ENCODE measurements around the gene RIN2. TPM values are rescaled to one million over a fixed set of nuclear protein-coding genes. Genes with fewer than 3 reads are reported as not detected.

RIN2 gene
- total and polyA plus RNA-seq, 2 of the 13 experiments (the other 11 are each of a cell fraction or from before 2014, with no cell fraction given): 2.5 to 5.1 TPM

GRCh38 chr20:19709635-19710335, 48.3 kb upstream of the RIN2 start:
- in situ Hi-C loops (cut with HindIII; ENCODE audit: extremely low pct_ligation_motif_present, low pct_unique_long_range_greater_than_20kb) (no loop called here), intact Hi-C loops (cut with micrococcal nuclease; ENCODE audit: unreplicated experiment) (no loop called here)
- Histone ChIP-seq H3K36me3 (replicated peaks in 1 of 2; ENCODE audit: control insufficient read depth in 1 of 2, insufficient read depth in 2 of 2, low read length in 2 of 2) (no peaks in the 10 kb centered on the region), H3K4me2 (ENCODE audit: low read depth, low read length) (no peak overlapping the region), H3K27me3 (ENCODE audit: control insufficient read depth in 1 of 2, insufficient read depth in 2 of 2, low read length in 2 of 2) (no peaks in the 10 kb centered on the region), H3K9ac (ENCODE audit: insufficient read depth, low read depth, low read length) (no peak overlapping the region), H3K9me3 (ENCODE audit: low read length) (no peaks in the 10 kb centered on the region), H3K4me1 (ENCODE audit: insufficient read depth, low read length) (peaks cover 15% of the 10 kb centered on the region), H4K20me1 (ENCODE audit: insufficient read depth, low read length) (no peaks in the 10 kb centered on the region), H3K4me3 (replicated peaks in 1 of 3; ENCODE audit: insufficient read depth in 1 of 3, low read depth in 2 of 3, low read length in 3 of 3) (no peak overlapping the region), H3K27ac (ENCODE audit: extremely low read length, insufficient read depth, low read length) (no peak overlapping the region), H3K79me2 (ENCODE audit: insufficient read depth, low read length) (no peaks in the 10 kb centered on the region), H2AFZ (ENCODE audit: low read length) (no peak overlapping the region)
- ATAC-seq (no peak), DNase-seq (ENCODE audit: low spot score) (no peak), FAIRE-seq (no peak)
- WGBS (ENCODE audit: low lambda C conversion rate): 28% methylated on average over 1 of the region's 1 CpG
- POLR2A ChIA-PET: no interaction called here
- no peak for TF ChIP-seq XBP1 (CRISPR knock-in tag; IDR thresholded peaks at IDR 0.05)
- TF ChIP-seq ZNF629 (CRISPR knock-in tag; conservative IDR thresholded peaks at IDR 0.05): peak; percentile 72; the same call in 1 of the 2 replicates
- TF ChIP-seq ETV6 (CRISPR knock-in tag; conservative IDR thresholded peaks at IDR 0.05): no peak
- CTCF ChIA-PET (ENCODE audit: low intra/inter-chr PET ratio, low total read pairs): no interaction called here
- BruUV-seq (replicated peaks): no TSS peak

GRCh38 chr20:19710336-19711120, 47.5 kb upstream of the RIN2 start:
- no peaks in the 10 kb centered on the region for H3K9me3 ChIP-seq (ENCODE audit: low read length)
- H3K27ac ChIP-seq (ENCODE audit: extremely low read length, insufficient read depth, low read length): no peak overlapping the region
- in situ Hi-C loops (cut with HindIII; ENCODE audit: extremely low pct_ligation_motif_present, low pct_unique_long_range_greater_than_20kb) (no loop called here), intact Hi-C loops (cut with micrococcal nuclease; ENCODE audit: unreplicated experiment) (no loop called here)
- no TSS peak for BruUV-seq (replicated peaks)
- no peak overlapping the region for H3K9ac ChIP-seq (ENCODE audit: insufficient read depth, low read depth, low read length)
- WGBS (ENCODE audit: low lambda C conversion rate): 39% methylated on average over 5 of the region's 5 CpGs
- ChIA-PET CTCF (ENCODE audit: low intra/inter-chr PET ratio, low total read pairs) (no interaction called here), POLR2A (no interaction called here)
- no peak overlapping the region for H2AFZ ChIP-seq (ENCODE audit: low read length)
- no peak for ATAC-seq
- H3K4me2 ChIP-seq (ENCODE audit: low read depth, low read length): no peak overlapping the region
- FAIRE-seq: no peak
- H3K4me1 ChIP-seq (ENCODE audit: insufficient read depth, low read length): peaks cover 17% of the 10 kb centered on the region
- no peak for TF ChIP-seq ZNF687 (CRISPR knock-in tag; IDR thresholded peaks at IDR 0.05)
- TF ChIP-seq ZNF10 (CRISPR knock-in tag; IDR thresholded peaks at IDR 0.05; ENCODE audit: borderline replicate concordance, low read depth): no peak
- TF ChIP-seq NCOA2 (CRISPR knock-in tag; IDR thresholded peaks at IDR 0.05): no peak
- TF ChIP-seq RFXANK (CRISPR knock-in tag; IDR thresholded peaks at IDR 0.05): no peak
- no peak for TF ChIP-seq ZNF83 (CRISPR knock-in tag; IDR thresholded peaks at IDR 0.05; ENCODE audit: borderline replicate concordance)
- TF ChIP-seq KAT2B (IDR thresholded peaks at IDR 0.05; ENCODE audit: borderline replicate concordance, low read depth, low read length): no peak
- no peak for TF ChIP-seq DZIP1 (CRISPR knock-in tag; IDR thresholded peaks at IDR 0.05)
- no peaks in the 10 kb centered on the region for H3K79me2 ChIP-seq (ENCODE audit: insufficient read depth, low read length)
- H4K20me1 ChIP-seq (ENCODE audit: insufficient read depth, low read length): no peaks in the 10 kb centered on the region
- no peaks in the 10 kb centered on the region for H3K36me3 ChIP-seq (replicated peaks in 1 of 2; ENCODE audit: control insufficient read depth in 1 of 2, insufficient read depth in 2 of 2, low read length in 2 of 2)
- no peaks in the 10 kb centered on the region for H3K27me3 ChIP-seq (ENCODE audit: control insufficient read depth in 1 of 2, insufficient read depth in 2 of 2, low read length in 2 of 2)
- no peak overlapping the region for H3K4me3 ChIP-seq (replicated peaks in 1 of 3; ENCODE audit: insufficient read depth in 1 of 3, low read depth in 2 of 3, low read length in 3 of 3)
- no peak for DNase-seq (ENCODE audit: low spot score)

Measured in HepG2 (cell line).